BE2C (cell line): ENCODE results near the gene CLPTM1.

Experiments used
- DNase-seq: peaks from one replicate; pipeline ENCODE4 v3.0.0-alpha.2; 2020
- H3K27me3 ChIP-seq: fragments of 250-450 bp; sonication (Bioruptor Pico); 2 replicates; pipeline ENCODE4 v1.5.1; 2020; ENCODE audit warnings: mild to moderate bottlenecking
- H3K36me3 ChIP-seq: fragments of 250-450 bp; sonication (Bioruptor Pico); 2 replicates; pipeline ENCODE4 v1.5.1; 2020; ENCODE audit warnings: mild to moderate bottlenecking
- H3K4me1 ChIP-seq: fragments of 250-450 bp; sonication (Bioruptor Pico); 2 replicates; pipeline ENCODE4 v1.5.1; 2020
- H3K4me3 ChIP-seq: 2 replicates; pipeline ENCODE4 v1.5.1; 2011; ENCODE audit warnings: low read depth, low read length
- H3K9me3 ChIP-seq: fragments of 250-450 bp; sonication (Bioruptor Pico); 2 replicates; pipeline ENCODE4 v1.5.1; 2020
- CTCF ChIP-seq: IDR thresholded peaks from 2 replicates; pipeline ENCODE4 v1.5.1; 2012; ENCODE audit warnings: mild to moderate bottlenecking, low read depth, low read length

CLPTM1 gene

DNA sequence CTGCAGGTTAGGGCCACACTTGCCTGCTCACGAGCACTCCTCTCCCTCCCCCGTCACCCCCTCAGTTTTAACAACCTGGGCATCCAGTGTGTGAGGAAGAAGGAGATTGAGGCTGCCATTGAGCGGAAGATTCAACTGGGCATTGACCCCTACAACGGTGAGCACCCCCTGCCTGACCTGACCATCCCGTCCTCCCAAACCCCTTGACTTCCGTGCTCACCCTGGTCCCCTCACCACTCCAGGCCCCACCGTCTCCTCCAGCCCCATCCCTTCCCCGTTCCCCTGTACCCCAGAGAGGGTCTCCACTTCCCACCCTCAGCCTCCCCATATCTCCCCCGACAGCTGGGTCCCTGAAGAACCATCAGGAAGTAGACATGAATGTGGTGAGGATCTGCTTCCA is 70.1 kb downstream of the CLPTM1 start:
- H3K9me3 ChIP-seq = no peaks in the 10 kb centered on the region
- H3K4me1 ChIP-seq = no peaks in the 10 kb centered on the region
- no peak for TF ChIP-seq CTCF
- H3K4me3 ChIP-seq = no peak overlapping the region
- DNase-seq = no peak
- no peaks in the 10 kb centered on the region for H3K27me3 ChIP-seq
- H3K36me3 ChIP-seq = no peaks in the 10 kb centered on the region

DNA sequence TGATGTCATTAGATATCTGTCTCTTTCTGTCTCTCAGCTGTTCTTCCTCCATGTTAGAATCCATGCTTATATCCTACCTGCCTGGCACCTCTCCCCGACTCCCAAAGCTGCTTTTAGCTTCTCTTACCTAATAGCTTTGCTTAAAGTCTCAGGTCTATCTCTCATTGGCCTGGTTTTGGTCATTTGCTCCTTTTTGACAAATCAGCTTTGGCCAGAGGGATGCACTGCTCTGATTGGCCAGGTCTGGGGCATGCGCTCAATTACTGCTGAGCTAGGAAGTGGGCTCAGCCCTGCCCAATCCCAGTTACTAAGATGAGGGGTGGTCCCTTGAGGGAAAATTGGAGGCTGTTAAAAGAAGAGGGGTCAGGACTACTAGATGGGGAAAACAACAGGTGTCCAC is 72.2 kb downstream of the CLPTM1 start:
- H3K36me3 ChIP-seq = no peaks in the 10 kb centered on the region
- H3K27me3 ChIP-seq = no peaks in the 10 kb centered on the region
- no peak for DNase-seq
- TF ChIP-seq CTCF = no peak
- no peak overlapping the region for H3K4me3 ChIP-seq
- H3K4me1 ChIP-seq = no peaks in the 10 kb centered on the region
- no peaks in the 10 kb centered on the region for H3K9me3 ChIP-seq

GRCh38 chr19:45030825-45031224 is 75.6 kb downstream of the CLPTM1 start:
- no peaks in the 10 kb centered on the region for H3K4me1 ChIP-seq
- H3K27me3 ChIP-seq = no peaks in the 10 kb centered on the region
- no peaks in the 10 kb centered on the region for H3K9me3 ChIP-seq
- DNase-seq = no peak
- no peaks in the 10 kb centered on the region for H3K36me3 ChIP-seq
- no peak overlapping the region for H3K4me3 ChIP-seq
- no peak for TF ChIP-seq CTCF

DNA sequence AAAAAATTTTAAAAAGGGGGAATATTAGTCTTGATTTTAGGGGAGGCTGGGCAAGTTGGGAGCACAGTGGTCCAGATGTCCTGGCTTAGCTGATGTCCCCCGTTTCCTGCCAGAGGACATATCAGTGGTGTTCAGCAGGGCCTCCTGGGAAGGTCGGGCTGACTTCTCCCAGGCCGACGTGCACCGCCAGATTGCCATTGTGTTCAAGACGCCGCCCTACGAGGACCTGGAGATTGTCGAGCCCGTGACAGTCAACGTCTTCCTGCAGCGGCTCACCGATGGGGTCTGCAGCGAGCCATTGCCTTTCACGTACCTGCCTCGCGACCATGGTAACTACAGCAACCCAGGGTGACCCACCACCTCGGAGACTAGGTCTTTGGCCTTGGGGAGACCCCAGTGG is 77.2 kb downstream of the CLPTM1 start:
- Histone ChIP-seq H3K4me3 (no peak overlapping the region), H3K36me3 (no peaks in the 10 kb centered on the region), H3K4me1 (no peaks in the 10 kb centered on the region), H3K9me3 (no peaks in the 10 kb centered on the region), H3K27me3 (no peaks in the 10 kb centered on the region)
- DNase-seq = no peak
- TF ChIP-seq CTCF = no peak

DNA sequence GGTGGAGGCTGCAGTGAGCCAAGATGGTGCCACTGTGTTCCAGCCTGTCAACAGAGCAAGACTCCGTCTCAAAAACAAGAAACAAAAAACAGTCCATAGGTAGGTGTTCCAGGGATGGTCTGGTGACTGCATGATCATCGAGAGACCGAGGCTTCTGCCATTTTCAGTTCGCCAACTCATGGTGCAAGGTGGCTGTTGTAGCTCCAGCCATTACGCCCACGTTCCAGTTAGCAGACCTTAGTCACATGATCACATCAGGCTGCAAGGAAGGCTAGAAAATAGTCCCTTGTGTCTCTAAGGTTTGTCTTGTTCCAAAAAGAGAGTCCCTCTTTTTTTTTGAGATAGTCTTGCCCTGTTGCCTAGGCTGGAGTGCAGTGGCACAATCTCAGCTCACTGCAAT is 80.6 kb downstream of the CLPTM1 start:
- Histone ChIP-seq H3K36me3 (peaks cover 10% of the 10 kb centered on the region), H3K4me1 (peaks cover 3% of the 10 kb centered on the region; the same call in 1 of the 2 replicates), H3K9me3 (no peaks in the 10 kb centered on the region), H3K4me3 (no peak overlapping the region), H3K27me3 (no peaks in the 10 kb centered on the region)
- no peak for TF ChIP-seq CTCF
- DNase-seq = no peak

GRCh38 chr19:45037393-45038169 is 82.4 kb downstream of the CLPTM1 start:
- Histone ChIP-seq H3K36me3 (peaks cover 23% of the 10 kb centered on the region), H3K4me3 (no peak overlapping the region)

More at GRCh38 chr19:45037393-45038169, 82.4 kb downstream of the CLPTM1 start:
- no peaks in the 10 kb centered on the region for H3K27me3 ChIP-seq
- no peak for TF ChIP-seq CTCF
- H3K9me3 ChIP-seq = no peaks in the 10 kb centered on the region
- no peak for DNase-seq
- H3K4me1 ChIP-seq = peaks cover 3% of the 10 kb centered on the region; the same call in 1 of the 2 replicates
